ENCODE measurements around the gene KATNIP. TPM values are rescaled to one million over a fixed set of nuclear protein-coding genes. Genes with fewer than 3 reads are reported as not detected.

KATNIP gene
- total RNA-seq, 1 experiment from 2014 or later, result 6.8 TPM

- DNase-seq (ENCODE audit: low read depth), result no peak
Measured at GRCh38 chr16:27582883-27583282, 32.9 kb downstream of the KATNIP start.

GRCh38 chr16:27583634-27584033 lies 33.7 kb downstream of the KATNIP start:
- DNase-seq (ENCODE audit: low read depth), result no peak

- DNase-seq (ENCODE audit: low read depth), result no peak
Measured at GRCh38 chr16:27585200-27585599, 35.3 kb downstream of the KATNIP start.

GRCh38 chr16:27586711-27587110 lies 36.8 kb downstream of the KATNIP start:
- no peak for DNase-seq (ENCODE audit: low read depth)

- no peak for DNase-seq (ENCODE audit: low read depth)
Measured at GRCh38 chr16:27588057-27588456, 38.1 kb downstream of the KATNIP start.

DNA sequence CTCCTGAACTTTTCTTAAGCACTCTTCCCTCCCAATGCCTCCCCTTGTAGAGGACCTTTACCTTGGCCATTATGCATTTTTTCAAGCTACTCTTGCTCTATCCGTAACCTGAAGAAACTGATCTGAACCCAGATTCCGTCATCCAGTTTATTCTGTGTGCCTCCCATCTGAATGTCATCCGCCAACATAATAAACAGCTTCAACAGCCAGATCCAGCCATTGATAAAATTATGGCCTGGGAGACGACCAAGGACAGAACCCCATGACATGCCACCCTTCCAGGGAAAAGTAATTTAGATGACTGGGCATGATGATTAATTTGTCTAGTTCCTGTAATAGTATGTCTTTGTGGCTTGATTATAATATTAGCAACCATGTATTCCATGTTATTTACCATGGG lies 41.9 kb downstream of the KATNIP start:
- DNase-seq (ENCODE audit: low read depth), result no peak

DNA sequence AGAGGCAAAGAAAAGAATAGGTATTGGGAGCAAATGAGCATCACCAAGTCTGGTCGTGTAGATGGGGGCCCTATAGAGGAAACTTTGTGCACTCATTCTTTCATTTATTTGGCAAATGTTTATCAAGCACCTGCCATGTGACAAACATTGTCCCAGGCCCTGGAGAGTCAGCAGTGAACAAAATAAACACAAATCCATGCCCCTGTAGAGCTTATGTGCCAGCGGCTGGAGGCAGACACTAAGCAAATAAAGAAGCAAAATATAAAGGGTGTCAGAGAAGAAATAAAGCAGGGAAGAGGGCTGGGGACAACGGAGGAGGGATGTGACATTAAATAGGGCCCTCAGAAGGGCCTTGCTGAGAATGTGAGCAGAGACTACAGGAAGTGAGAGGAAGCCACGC lies 45.5 kb downstream of the KATNIP start:
- DNase-seq (ENCODE audit: low read depth), result no peak

DNA sequence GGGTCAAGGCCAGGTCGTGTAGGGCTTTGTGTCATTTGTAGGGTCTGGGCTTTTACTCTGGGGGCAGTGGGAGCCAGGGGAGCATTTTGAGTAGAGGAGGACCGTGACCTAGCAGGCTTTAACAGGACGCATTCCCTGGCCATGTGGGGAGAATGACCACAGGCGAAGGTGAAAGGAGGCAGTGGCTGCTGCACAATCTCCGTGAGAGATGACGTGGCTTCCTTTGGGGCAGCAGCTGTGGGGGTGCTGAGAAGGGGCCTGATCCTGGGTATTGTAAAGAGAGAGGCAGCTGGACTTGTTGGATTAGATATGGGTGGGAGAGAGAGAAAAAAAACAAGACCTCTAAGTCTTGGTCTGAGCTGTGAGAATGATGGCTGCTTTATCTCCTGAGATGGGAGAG lies 46.0 kb downstream of the KATNIP start:
- no peak for DNase-seq (ENCODE audit: low read depth)

- DNase-seq (ENCODE audit: low read depth), result no peak
Measured at GRCh38 chr16:27596411-27596810, 46.5 kb downstream of the KATNIP start.

DNA sequence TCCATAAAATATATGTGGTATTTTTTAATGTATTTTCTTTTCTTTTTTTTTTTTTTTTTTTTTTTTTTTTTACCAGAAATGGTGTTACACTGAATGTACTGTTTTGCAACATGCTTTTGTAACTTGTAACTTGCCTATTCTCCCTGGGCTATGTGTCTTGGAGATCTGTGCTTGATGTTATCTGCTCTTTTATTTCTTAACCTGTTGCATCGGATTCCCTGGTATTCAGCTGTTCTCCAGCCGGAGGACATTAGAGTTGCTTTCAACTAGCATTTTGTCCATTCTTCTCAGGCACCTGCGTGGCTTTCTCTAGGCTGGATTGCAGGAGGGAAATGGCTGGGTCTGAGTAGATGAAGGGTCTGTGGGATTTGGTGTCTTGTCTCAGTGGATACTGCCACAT lies 47.4 kb downstream of the KATNIP start:
- DNase-seq (ENCODE audit: low read depth), result no peak

GRCh38 chr16:27598220-27598619 lies 48.3 kb downstream of the KATNIP start:
- no peak for DNase-seq (ENCODE audit: low read depth)

- no peak for DNase-seq (ENCODE audit: low read depth)
Measured at GRCh38 chr16:27598931-27599565, 49.1 kb downstream of the KATNIP start.

GRCh38 chr16:27599606-27600005 lies 49.7 kb downstream of the KATNIP start:
- no peak for DNase-seq (ENCODE audit: low read depth)

Other genes starting within 250 kb of the KATNIP start
- gene IL4R, start 236.2 kb upstream of the KATNIP start, total RNA-seq (2014; rRNA removed; shearing (Covaris generic)), result 6.2 and 8.6 TPM in 2 replicates
- gene IL21R, start 148.0 kb upstream of the KATNIP start, total RNA-seq (2014; rRNA removed; shearing (Covaris generic)), result 0.03 TPM in 1 of 2 replicates, not detected in the other
- 44.4 and 46.9 TPM in 2 replicates for gene GTF3C1, start 231 bp upstream of the KATNIP start, total RNA-seq (2014; rRNA removed; shearing (Covaris generic))

Measured in Daoy (cell line).